HG03196 (cell line): ENCODE measurements around the gene LTBP2.
"Not testable (repeated sequence)": the region's sequence is repeated elsewhere in the genome, so short reads cannot be mapped to it uniquely, and the experiment has no call there.

Experiments used
- ATAC-seq: cut with Tn5 transposase; IDR thresholded peaks from one replicate; pipeline ENCODE4 v1.9.1; 2021; ENCODE audit not compliant: unreplicated experiment

The LTBP2 gene

DNA sequence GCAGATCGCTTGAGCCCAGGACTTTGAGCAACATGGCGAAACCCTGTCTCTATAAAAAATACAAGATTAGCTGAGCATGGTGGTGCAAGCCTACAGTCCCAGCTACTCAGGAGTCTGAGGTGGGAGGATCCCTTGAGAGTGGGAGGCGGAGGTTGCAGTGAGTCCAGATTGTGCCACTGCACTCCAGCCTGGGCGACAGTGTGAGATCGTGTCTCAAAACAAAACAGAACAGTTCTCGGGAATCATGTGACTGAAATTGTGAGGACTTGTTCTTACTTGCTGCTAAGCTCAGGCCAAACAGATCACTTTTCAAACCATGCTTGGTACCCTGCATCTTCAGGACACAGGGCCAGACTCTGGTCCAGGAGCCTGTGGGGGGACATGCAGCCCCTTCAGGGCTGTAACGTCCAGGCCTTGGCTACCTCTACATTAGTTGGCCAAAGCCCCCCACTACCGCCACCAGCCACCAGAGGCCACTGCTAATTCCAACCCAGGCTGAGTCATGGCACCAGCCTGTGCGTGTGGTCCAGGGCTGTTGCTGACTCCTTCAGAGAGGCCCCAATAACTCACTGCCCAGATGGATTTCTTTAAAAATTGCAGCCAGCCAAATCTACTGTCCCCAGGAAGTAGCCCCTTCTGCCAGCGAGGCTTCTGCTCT lies 152.6 kb downstream of the LTBP2 start:
- ATAC-seq, result no peak

DNA sequence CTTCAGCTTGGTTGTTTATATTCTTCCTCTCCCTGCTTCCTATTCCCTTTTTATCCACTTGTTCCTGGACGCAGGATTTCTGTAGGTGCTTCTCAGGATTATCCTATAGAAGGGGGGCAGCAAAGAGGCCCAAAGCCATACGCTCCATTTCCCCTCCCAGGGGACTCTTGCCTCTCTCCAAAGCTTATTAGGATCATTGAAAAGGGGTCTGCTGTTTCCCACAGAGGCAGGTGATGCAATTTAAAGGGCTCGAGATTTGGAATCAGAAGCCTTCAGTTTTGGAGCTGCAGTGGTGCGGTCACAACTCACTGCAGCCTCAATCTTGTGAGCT lies 154.5 kb downstream of the LTBP2 start:
- ATAC-seq, result no peak

DNA sequence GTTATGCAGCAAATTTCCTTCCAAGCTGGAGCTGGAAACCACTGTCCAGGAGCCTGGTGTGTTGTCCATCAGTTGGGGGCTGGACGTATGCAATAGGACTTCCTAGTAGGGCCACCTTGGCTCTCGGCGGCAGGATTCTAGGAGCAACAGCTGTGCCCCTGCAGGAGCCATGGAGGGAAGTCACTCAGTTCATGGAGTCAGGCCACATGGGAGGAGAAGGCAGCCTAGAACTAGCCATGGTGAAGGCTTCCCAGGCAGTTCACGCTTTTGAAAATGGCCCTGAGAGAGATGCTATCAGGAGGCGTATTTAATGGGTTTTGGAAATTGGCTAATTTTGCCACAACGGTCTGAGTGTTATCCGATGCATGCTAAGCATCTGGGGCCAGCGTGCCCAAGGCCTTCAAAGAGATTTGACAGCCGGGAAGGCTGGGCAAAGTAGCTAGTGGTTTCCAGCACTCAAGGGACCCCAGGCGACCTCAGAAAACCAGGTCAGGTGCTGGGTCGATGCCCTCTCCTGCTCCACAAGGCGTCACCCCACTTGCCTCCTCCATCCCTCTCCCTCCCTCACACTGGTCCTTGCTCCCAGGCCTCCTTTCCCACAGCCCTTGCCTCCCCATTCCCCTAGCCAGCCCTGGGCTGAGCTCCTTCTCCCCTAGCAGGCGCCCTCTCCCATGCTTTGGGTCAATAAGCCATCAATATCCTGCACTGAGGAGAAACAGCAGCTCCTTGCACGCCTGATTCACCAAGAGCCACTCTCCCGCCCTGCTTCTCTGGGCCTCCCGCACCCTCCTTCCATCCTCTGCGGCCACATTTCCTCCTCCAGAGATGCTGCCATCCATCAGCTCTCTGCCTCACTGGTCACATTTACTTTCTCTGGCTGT lies 155.1 kb downstream of the LTBP2 start:
- ATAC-seq, result no peak

DNA sequence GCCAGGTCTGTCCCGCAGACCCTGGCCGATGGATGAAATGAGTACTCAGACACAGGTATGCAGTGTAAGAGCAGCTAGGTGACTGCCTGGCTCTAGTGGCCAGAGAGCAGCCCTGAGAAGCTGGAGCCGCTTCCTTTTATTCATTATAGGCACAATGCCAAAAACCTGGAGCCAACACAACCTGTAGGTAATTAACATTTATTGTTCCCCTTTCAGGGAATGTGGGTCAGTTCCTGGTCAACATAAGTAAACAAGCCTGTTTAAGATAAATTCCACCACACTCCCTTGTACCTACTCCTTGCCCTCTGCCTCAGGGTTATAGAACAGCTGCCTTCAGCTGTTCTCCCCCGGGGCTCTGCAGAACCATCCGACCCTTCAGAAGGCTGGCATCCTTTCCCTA lies 157.6 kb downstream of the LTBP2 start:
- not testable (repeated sequence) for ATAC-seq
